Activated CD8-positive, alpha-beta T cell treated with anti-CD3 and anti-CD28 coated beads for 36 hours (primary cell): Measurements from ENCODE around the gene GIMAP6. TPM values are rescaled to one million over a fixed set of nuclear protein-coding genes. Genes with fewer than 3 reads are reported as not detected.
"Not testable (repeated sequence)": the region's sequence is repeated elsewhere in the genome, so short reads cannot be mapped to it uniquely, and the experiment has no call there.

Experiments
- ATAC-seq: fragments of 200-7000 bp; cut with Tn5 transposase; one replicate; pipeline ENCODE4 v1.10.0; 2021; ENCODE audit warnings: mild to moderate bottlenecking, moderate library complexity
- CTCF ChIA-PET: fragments of 350-600 bp; sonication (Branson Sonifier 250); formaldehyde crosslinking; loops from one replicate; lab custom pipeline; 2021; ENCODE audit warnings: antibody characterized with exemption; lab: Charles Lee
- POLR2A ChIA-PET: fragments of 350-600 bp; sonication (Branson Sonifier 250); formaldehyde crosslinking; loops from one replicate; lab custom pipeline; 2021; ENCODE audit warnings: antibody characterized with exemption; lab: Charles Lee
- DNase-seq: peaks from one replicate; pipeline ENCODE4 v3.0.0-alpha.2; 2020
- H3K27ac Mint-ChIP-seq: one replicate; pipeline ENCODE4 v1.8.0; 2021; ENCODE audit warnings: mild to moderate bottlenecking, mixed read lengths
- H3K27me3 Mint-ChIP-seq: one replicate; pipeline ENCODE4 v1.8.0; 2021; ENCODE audit warnings: mixed read lengths
- H3K36me3 Mint-ChIP-seq: one replicate; pipeline ENCODE4 v1.8.0; 2021; ENCODE audit warnings: low read depth, mixed read lengths
- H3K4me1 Mint-ChIP-seq: one replicate; pipeline ENCODE4 v1.8.0; 2021; ENCODE audit warnings: low read depth, mixed read lengths
- H3K4me3 Mint-ChIP-seq: one replicate; pipeline ENCODE4 v1.8.0; 2021; ENCODE audit warnings: mild to moderate bottlenecking, moderate library complexity, mixed read lengths
- H3K9me3 Mint-ChIP-seq: one replicate; pipeline ENCODE4 v1.8.0; 2021; ENCODE audit warnings: mixed read lengths
- intact Hi-C: fragments of 100-400 bp; cut with micrococcal nuclease; formaldehyde crosslinking; loops from one replicate; pipeline ENCODE4 v1.10.0; 2022
- total RNA-seq, 2 experiments: library from RNA; stranded (reverse); gene quantifications; one replicate each; pipeline ENCODE4 v1.2.3, GENCODE V29; 2021
- TF ChIP-seq, protein P1 (sequence below): fragments of 200-600 bp; IDR thresholded peaks from one replicate; pipeline ENCODE4 v1.8.0; 2022; ENCODE audit warnings: antibody characterized with exemption, mild to moderate bottlenecking

GIMAP6 gene
- total RNA-seq, 2 experiments from 2014 or later = 21.2 to 21.5 TPM

DNA sequence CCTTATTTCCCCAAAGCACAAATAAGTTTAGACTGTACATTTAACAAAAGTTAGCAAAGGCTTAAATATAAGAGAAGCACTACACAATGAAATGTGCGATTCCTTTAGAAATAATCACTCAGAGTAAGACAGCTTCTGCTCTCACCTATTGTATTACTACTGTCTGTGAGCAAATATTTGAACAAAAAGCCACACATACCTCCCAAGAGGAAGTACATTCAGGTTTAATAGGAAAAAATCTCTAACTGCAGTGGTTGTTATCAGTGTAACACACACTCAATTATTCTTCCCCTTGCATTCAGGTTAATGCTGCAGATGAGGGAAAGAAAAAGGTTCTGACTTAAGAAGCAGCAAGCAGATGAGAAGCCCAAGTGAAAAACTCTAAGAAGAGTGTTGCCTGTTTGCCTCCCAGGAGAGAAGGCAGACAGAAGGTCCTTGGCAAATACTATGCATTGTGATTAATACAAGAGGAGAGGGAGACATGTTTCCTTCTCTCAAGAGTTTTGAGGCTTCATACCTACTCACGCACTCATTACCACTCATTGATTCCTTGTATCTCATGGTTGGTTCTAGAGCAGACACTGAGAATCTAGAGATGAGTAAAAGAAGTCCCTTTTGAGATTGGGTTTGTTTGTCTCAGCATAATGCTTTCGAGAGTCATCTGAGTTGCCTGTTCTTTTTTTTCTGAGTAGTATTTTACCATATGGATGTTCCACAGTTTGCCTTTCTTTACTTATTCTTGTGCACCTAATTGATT lies 51.4 kb downstream of the GIMAP6 start:
- intact Hi-C loops = no loop called here
- TF ChIP-seq, protein P1, sequence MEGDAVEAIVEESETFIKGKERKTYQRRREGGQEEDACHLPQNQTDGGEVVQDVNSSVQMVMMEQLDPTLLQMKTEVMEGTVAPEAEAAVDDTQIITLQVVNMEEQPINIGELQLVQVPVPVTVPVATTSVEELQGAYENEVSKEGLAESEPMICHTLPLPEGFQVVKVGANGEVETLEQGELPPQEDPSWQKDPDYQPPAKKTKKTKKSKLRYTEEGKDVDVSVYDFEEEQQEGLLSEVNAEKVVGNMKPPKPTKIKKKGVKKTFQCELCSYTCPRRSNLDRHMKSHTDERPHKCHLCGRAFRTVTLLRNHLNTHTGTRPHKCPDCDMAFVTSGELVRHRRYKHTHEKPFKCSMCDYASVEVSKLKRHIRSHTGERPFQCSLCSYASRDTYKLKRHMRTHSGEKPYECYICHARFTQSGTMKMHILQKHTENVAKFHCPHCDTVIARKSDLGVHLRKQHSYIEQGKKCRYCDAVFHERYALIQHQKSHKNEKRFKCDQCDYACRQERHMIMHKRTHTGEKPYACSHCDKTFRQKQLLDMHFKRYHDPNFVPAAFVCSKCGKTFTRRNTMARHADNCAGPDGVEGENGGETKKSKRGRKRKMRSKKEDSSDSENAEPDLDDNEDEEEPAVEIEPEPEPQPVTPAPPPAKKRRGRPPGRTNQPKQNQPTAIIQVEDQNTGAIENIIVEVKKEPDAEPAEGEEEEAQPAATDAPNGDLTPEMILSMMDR = no peak
- Mint-ChIP-seq H3K4me3 (no peak overlapping the region), H3K9me3 (peaks cover 72% of the 10 kb centered on the region), H3K27me3 (no peaks in the 10 kb centered on the region), H3K4me1 (peaks cover 37% of the 10 kb centered on the region), H3K36me3 (peaks cover 50% of the 10 kb centered on the region), H3K27ac (peak overlapping the region; percentile 26)
- DNase-seq (no peak), ATAC-seq (peak; percentile 53)
- ChIA-PET CTCF (interaction anchor here (2.0 kb wide), 1 partner anchor 11 kb away, joined by 6 read pairs; no protein-coding TSS in a partner anchor), POLR2A (interaction anchor here (1.0 kb wide), 2 partner anchors 7 to 135 kb away, joined by 3 read pairs; partner anchors contain the start of gene GIMAP1)

DNA sequence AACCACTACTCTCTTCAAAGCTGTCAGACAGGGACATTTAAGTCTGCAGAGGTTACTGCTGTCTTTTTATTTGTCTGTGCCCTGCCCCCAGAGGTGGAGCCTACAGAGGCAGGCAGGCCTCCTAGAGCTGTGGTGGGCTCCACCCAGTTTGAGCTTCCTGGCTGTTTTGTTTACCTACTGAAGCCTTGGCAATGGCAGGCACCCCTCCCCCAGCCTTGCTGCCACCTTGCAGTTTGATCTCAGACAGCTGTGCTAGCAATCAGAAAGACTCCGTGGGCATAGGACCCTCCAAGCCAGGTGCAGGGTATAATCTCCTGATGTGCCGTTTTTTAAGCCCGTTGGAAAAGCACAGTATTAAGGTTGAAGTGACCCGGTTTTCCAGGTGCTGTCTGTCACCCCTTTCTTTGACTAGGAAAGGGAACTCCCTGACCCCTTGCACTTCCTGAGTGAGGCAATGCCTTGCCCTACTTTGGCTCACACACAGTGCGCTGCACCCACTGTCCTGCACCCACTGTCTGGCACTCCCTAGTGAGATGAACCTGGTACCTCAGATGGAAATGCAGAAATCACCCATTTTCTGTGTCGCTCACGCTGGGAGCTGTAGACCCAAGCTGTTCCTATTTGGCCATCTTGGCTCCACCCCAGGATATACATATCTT lies 52.1 kb downstream of the GIMAP6 start:
- Mint-ChIP-seq H3K27ac (peak overlapping the region; percentile 26), H3K9me3 (peaks cover 74% of the 10 kb centered on the region), H3K4me1 (peaks cover 35% of the 10 kb centered on the region), H3K36me3 (peaks cover 55% of the 10 kb centered on the region)
- H3K4me3 Mint-ChIP-seq, H3K27me3 Mint-ChIP-seq, intact Hi-C loops, DNase-seq, CTCF ChIA-PET, POLR2A ChIA-PET, ATAC-seq: not testable (repeated sequence)

Other genes with a start within 250 kb of the GIMAP6 start
- gene GIMAP8, start 181.8 kb downstream of the GIMAP6 start, total RNA-seq = 1 to 10 TPM; 8.6 to 8.7 TPM
- 10 to 100 TPM; 29.0 to 29.5 TPM for gene GIMAP7, start 117.5 kb downstream of the GIMAP6 start, total RNA-seq
- 10 to 100 TPM; 88.3 to 97.8 TPM for gene GIMAP4, start 65.0 kb downstream of the GIMAP6 start, total RNA-seq
- 10 to 100 TPM; 42.2 to 42.7 TPM for gene GIMAP2, start 53.3 kb upstream of the GIMAP6 start, total RNA-seq
- 1 to 10 TPM; 8.7 to 9.3 TPM for gene GIMAP1, start 84.2 kb upstream of the GIMAP6 start, total RNA-seq
- 10 to 100 TPM; 37.6 to 40.7 TPM for gene GIMAP5, start 105.0 kb upstream of the GIMAP6 start, total RNA-seq
- gene TMEM176B, start 168.0 kb upstream of the GIMAP6 start, total RNA-seq = not detected
- gene TMEM176A, start 168.4 kb upstream of the GIMAP6 start, total RNA-seq = not detected
- gene AOC1, start 220.1 kb upstream of the GIMAP6 start, total RNA-seq = not detected